Suppressor macrophage treated with lipopolysaccharide for 1 hour (primary cell): Measurements from ENCODE around the gene PLXNA3.
A peak's percentile ranks its signal among the peaks of the same experiment; 100 is the strongest.

Source experiments
- DNase-seq, 3 donors: peaks; one replicate each; pipeline ENCODE4 v3.0.0-alpha.2; 2020 to 2022

Gene PLXNA3

DNA sequence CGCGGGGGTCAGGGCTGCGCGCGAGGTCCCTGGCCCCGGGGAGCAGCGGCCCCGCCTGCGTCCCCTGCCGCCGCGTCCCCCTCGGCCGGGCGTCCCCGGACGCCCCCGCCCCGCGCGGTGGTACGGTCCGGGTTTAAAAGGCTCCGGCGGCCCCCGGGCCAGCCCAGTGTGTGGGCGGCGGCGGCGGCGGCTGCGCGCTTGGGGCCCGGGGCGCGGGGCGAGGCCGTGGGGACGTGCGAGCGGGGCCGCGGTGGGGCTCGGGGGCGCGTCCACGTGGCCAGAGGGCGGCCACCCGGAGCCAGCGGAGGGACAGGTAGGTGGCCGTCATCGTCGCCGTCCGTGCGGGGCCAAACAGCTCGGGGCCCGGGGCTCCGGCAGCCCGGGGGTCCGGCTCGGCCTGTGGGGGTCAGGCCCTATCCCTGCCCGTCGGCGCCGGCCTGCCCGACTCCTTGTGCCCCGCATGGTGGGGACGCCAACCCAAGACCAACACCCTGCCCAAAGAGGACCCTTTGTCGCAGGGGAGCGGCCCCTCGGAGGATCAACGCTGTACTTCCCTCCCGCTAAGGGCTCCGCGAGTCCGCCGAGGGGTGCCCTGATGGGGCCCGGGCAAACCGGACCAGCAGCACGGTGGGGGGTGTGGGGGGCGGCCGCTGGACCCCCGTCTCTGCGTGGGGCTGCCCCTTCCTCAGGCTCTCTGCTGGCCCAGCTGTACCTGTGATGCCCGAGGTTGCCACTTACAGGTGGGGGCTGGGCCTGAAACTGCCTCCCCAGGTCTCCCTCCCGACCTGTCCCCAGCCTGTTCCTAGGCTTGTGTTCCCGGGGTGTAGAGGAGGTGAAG, at the start of gene PLXNA3:
Gene PLXNA3 (plus strand): TSS at position 166 of the 838 bp plus-strand sequence. CDS start 1,903 bp downstream, outside the sequence.
- DNase-seq, result peak; percentile 60 to 81 (median 75)

DNA sequence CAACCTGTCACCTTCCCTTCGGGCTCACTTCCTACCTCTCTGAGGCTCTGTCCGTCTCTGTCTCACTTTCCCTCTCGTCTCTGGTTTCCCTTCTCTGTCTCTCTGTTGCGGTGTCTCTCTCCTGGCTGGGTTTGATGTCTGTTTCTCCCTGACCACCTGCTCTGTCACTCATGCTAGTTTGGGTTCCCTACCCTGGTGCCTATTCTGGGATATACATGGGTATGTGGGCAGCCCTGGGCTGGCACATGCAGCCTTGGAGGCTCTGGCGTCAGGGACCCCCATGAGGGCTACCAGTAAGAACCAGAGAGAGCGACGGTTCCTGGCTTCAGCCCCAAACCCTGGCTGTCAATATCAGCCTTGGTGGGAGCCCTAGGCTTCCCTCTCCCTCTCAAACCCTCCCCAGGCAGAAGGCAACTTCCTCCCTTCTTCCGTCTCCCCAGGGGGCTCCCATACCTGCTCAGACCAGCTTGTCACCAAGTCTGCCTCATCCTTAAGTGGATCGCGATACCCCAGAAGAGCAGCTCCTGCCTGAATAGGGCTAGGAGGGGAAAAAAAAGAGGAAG, 49.3 kb upstream of the PLXNA3 start:
- DNase-seq, result no peak

DNA sequence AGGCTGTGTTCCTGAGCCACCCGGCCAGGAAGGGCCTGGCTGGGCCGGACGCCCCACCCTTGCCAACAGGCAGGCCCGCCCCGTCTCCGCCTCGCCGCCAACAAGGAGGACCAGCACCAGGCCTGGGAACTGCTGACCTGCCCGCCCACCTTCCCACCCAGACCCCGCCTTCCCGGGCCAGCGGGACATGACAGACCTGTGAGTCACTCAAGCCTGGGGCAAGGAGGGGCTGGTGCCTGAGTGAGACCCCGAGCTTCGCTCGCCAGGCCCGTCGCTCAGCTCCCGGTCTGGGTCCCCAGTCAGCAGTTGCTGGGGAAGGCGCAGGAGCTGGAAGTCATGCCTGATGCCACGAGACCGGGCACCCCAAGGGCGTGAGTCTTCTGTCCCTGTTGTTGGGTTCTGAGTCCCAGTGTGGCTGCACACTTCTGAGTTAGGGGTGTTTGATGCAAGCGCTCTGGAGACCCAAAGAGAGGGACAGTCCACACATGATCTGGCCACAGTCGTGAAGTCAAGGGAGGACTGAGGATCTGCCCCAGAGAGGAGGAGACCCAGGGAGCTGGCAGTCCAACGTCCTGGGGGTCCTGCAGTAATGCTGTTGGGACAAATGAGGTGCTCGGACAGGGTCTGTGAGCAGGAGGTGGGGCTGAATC, 48.7 kb upstream of the PLXNA3 start, which contains the start of gene DNASE1L1:
Gene DNASE1L1 (minus strand): TSS at position 33 of the 650 bp plus-strand sequence. CDS start 3,686 bp downstream, outside the sequence.
- peak; percentile 89 to 94 (median 90) for DNase-seq

DNA sequence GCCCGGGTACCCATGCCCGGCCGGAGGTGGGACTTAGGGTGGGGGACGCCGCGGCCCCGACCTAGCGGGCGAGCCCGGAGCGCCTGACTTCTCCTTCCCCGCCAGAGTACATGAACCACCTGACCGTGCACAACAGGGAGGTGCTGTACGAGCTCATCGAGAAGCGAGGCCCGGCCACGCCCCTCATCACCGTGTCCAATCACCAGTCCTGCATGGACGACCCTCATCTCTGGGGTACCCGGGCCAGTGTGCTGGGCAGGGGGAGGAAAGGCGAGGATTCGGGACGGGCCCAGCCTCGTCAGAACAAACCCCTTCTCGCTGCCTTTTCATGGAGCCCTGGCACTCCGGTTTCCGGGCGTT, 46.1 kb upstream of the PLXNA3 start:
- peak in 1 of 3 donors; percentile 55 for DNase-seq

DNA sequence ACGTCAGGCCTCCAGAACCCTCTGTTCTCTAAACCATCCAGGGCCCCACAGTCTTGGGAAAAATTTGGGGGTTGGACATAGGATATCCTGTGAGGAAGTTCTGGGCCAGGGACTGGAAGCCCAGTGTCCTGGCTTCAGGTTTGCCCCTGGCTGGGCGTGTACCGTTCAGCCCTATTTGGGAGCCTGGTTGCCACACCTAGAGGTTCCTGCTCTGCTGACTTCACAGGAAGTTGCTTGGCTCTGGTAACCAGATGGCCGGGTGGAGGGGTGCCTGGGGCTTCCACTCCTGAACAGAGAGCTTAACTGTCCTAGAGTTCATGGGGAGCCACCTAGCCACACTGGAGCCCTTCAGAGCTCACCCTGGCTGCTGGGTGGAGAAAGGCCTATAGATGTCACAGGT, 45.6 kb upstream of the PLXNA3 start:
- peak in 1 of 3 donors; percentile 30 for DNase-seq

DNA sequence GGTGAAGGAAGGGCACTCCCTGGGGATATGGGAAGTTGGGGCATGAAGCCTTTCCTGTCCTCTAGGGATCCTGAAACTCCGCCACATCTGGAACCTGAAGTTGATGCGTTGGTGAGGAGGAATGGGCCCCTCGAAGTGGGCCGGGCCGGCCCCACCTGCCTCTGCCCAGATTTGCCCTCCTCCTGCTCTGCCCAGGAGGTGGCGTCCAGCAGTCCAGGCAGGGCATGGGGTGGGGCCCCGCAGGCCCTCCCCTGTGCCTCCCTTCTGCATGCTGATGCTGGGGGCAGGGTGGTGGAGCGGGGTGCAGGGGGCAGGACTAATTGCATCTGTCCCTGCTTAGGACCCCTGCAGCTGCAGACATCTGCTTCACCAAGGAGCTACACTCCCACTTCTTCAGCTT, 44.9 kb upstream of the PLXNA3 start:
- no peak for DNase-seq

DNA sequence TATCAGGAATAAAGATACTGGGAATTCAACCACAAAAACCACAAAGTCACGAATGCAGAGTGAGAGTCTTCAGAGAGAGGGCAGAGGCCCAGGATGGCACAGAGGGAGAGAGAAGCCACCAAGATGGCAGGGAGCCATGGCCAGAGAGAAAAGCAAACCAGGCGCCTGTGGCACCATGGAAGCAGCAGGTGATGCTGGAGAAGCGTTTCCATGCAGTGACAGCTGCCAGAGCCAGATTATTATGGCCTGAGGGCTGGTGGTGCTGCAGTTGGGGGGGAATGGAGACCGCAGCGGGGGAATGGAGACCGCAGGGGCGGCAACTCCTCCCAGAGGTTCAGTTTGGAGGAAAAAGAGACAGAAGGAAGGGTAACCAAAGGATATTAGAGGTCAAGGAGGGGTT, 40.9 kb upstream of the PLXNA3 start:
- DNase-seq, result no peak

DNA sequence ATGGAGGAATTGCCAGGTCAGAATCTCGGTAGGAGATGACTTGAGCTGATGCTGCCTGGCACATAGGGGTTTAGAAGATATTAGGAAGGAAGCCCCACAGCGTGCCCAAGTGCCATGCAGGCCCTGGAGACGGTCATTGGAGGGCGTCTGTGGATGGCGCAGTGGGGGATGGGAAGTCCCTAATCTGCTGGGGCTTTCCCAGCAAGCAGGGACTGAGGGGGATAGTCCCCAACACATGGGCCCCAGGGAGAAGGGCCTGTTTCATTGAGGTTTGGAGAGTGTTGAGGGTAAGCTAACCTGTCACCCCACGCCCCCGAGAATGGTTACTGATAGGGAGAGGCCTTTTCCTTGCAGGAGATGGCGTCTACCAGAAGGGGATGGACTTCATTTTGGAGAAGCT, 38.9 kb upstream of the PLXNA3 start:
- DNase-seq, result no peak

DNA sequence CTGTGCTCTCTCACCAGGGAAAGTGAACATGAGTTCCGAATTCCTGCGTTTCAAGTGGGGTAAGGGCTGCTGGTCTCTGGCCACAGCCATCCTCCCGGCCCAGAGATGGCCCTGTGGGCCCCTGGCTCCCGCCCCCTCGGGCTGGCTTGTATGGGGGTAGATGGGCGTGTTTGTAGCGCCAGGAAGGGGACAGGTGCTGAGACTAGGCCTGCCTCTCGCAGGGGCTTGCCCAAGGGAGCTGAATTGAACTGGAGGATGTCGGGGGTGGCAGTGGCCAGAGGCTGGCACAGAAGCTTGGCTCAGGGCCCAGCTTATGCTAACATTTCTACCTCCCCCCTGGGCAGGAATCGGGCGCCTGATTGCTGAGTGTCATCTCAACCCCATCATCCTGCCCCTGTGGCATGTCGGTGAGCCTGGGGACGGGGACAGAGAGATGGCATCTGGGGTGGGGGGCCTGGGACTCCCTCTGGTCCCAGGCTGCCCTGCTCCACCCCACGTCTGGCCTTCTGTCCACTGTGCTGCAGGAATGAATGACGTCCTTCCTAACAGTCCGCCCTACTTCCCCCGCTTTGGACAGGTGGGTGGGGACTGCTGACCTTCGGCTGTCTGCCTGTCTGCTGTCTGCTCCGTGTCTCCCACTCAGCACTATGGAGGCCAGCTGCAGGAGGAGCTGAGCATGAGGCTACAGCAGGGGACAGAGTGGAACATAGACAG, 38.2 kb upstream of the PLXNA3 start:
- DNase-seq, result no peak

DNA sequence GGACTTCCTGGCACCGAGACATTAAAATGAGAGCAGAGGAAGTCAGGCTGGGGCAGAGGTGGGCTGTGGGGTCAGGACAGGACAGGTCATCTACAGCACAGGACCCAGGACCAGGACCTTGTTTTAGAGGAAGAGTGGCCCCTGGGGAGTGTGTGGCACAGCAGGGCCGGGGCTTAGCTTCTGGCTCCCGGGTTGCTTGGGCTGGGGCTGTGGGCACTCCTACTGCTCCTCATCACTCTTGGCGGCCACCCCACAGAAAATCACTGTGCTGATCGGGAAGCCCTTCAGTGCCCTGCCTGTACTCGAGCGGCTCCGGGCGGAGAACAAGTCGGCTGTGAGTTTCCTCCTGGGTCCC, 37.7 kb upstream of the PLXNA3 start:
- no peak for DNase-seq

DNA sequence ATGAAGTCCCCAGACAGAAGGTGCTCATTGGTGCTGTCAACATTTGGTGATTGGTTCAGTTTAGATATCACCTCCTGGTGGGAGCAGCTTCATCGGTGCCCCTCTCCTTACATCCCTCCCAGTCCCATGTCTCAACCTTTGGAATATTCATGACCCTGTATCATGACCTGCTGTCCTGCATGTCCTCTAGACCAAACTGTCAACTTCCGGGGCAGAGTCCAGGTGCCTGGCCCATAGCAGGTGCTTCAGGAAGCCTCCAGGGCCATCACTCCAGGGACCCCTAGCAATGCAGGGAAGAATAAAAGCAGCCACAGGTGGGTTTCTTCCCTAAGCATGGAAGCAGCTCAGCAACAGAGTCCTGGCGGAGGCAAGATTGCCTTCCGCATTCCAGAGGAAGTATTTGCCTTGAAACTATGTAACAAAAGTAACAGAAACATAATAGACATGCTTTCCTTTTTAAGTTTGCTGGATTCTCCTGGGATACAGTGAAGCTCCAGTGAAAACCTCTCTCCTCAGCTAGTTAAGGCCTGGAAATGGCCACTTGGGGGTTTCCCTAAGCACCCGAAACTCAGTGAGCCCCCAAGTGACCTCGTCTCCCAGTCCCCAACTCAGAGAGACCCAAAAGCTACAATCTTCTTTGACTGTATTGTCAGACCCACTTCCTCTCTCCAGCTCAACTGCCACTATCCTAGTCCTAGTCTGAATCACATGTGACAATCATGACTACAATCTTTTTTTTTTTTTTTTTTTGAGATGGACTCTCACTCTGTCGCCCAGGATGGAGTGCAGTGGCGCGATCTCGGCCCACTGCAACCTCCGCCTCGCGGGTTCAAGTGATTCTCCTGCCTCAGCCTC, 30.9 kb upstream of the PLXNA3 start:
- peak; percentile 33 to 62 (median 42) for DNase-seq

DNA sequence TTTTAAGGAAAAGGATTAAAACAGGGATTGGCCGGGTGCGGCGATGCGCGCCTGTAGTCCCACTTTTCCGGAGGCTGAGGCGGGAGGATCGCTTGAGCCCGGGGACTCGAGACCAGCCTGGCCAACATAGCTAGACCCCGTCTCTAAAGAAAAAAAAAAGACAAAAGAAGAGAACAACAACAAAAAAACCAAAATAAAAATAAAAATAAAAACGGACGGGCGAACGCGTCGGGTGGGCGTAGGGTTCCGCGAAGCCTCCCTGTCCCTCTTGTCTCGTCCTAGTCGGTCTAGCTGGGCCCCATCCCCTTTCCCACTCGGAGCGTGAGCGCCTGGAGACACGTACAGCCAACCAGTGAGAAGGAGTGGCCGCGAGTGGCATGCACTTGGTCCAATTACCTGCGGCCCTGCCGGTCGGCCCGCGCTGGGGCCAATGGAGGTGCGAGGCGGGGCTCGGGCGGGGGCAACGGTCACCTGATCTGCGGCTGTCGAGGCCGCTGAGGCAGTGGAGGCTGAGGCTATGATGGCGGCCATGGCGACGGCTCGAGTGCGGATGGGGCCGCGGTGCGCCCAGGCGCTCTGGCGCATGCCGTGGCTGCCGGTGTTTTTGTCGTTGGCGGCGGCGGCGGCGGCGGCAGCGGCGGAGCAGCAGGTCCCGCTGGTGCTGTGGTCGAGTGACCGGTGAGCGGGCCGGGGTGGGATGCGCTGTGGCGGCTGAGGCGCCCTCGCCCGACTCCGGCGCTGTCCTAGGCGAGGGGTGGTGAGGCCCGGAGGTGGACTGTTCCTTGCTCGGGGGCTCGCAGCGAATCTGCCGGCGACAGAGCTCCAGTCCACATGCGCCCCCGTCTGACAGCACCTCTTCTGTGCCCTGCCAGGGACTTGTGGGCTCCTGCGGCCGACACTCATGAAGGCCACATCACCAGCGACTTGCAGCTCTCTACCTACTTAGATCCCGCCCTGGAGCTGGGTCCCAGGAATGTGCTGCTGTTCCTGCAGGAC, 29.6 kb upstream of the PLXNA3 start, which contains the start of gene ATP6AP1:
Gene ATP6AP1 (plus strand): TSS at position 502 of the 996 bp plus-strand sequence. CDS start 16 bp downstream, at position 518.
- peak; percentile 92 to 94 (median 93) for DNase-seq

DNA sequence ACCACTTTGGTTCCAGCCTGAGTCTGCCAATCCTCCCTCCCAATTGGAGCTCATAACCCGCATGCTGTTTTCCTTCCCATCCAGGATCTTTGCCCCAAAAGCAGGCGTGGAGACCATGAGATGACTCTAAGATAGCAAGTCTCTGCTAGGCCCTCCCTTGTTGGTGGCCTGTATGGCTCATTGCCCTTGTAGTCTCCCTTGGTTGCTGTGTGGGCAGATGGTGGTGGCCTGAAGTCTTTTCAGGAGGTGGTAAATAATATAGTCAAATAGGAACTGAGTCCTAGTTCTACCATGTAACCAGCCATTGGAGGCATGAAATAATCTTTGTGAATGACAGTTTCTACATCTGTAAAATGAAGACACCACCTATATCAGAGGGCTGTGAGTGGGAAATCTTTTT, 28.4 kb upstream of the PLXNA3 start:
- peak; percentile 44 to 55 (median 51) for DNase-seq

DNA sequence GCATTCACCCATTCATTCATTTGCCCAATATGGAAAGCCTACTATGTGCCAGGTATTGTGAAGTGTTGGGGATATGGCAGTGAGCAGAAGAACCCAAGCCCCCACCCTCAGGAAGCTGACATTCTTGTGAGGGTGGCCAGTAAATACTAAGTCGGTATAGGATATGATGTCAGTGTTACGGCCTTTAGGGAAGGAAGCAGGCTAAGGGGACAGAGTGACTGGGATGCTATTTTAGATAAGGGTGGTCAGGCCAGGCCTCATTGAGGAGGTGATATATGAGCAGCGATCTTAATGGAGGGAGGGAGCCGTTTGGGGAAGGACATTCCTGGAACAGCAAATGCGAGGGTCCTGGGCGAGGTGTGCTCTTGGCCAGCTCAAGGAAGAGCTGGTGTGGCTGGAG, 27.6 kb upstream of the PLXNA3 start:
- DNase-seq, result peak; percentile 44 to 47 (median 46)

DNA sequence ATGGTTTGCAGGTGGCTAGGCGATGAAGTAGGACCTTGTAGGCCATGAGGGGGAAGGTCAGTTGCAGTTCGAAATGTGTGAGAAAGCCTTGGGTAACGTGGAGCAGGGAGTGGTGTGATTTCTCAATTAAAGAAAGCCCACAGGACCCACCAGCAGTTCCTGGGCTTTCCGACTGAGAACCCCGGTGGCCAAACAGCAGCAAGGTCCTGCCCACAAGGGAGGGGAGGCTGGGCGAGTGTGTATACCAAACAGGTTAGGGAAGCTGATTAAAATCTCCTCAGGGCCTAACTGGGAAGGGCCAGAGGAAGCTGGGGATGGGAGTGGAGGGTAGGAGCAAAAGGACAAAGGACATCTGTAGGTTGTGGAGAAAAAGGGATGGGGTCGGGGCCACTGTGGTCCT, 27.2 kb upstream of the PLXNA3 start:
- DNase-seq, result peak; percentile 85 to 88 (median 87)

DNA sequence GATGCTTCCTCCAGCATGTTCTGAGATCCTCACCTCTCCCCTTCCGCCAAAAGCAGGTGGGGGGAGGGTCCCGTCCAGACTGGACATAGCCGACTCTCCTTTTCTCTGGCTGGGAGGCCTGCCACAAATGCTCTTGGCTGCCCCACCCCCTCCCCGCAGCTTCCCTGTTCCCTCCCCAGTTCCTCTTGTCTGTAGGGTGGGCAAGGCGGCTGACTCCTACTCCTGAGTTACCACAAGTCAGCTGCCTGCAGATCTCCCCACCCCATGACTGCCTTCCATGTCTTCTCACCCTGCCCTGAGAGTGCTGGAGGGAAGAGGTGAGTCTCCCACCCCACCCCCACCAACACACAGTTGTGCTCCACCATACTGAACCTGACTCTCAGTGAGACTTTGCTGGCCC, 26.7 kb upstream of the PLXNA3 start:
- DNase-seq, result peak; percentile 68 to 80 (median 69)

DNA sequence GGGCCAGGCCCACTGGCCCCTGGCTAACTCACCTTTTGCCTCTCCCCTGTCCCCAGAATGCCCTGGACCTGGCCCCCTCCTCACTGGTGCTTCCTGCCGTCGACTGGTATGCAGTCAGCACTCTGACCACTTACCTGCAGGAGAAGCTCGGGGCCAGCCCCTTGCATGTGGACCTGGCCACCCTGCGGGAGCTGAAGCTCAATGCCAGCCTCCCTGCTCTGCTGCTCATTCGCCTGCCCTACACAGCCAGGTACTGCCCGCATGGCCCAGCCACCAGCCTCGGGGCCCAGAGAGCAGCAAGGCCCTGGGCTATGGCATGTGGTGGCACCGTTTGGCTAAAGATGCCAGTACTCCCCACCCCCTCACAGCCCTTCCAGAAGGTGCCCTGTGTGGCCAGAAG, 25.9 kb upstream of the PLXNA3 start:
- no peak for DNase-seq

DNA sequence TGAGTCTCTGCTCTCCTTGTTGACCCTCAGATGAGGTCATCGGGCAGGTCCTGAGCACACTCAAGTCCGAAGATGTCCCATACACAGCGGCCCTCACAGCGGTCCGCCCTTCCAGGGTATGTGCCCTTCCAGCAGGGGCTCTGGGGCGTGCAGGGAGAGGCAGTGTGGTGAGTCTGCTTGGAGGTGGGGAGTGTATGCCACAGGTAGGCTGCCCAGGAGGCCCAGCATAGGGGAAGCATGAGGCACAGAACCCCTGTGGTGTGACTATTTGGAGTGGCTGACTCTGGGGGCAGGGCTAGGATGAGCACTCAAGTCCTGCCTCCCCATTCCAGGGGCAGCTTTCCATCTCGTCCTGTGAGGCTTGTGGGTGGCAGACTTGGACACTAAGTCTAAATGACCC, 24.5 kb upstream of the PLXNA3 start:
- DNase-seq, result no peak

DNA sequence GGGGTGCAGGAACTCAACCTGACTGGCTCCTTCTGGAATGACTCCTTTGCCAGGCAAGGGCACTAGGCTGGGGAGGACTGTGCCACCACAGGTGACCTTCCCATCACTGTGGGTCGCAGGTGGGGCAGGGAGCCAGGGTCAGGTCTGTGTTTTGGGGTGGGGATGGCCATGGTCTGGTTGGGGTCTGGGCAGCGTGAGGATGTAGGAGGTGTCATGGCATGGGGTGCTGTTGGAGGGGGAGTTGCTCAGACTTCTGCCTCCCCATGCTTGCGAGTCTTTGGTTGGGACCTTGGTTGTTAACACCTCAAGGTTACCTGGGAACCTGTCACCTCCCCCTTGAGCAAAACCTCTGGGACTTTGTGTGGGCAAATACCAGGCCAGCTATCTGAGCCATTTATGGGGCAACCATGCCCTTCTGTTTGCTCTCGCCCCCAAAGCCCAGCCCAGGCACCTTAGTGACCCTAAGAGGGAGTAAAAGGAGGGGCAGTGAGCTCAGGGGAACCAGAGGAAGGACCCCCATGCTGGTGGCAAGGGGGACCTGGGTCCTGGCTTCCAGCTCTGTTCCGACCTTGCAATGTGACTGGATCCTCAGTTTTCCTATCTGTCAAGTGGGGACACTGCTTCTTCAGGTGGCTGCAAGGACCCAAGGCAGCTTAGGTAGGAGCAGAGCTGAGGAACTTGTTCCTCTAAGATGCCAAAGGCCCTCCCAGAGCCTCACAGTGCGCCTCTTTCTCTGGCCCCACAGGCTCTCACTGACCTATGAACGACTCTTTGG, 23.5 kb upstream of the PLXNA3 start:
- DNase-seq, result no peak

DNA sequence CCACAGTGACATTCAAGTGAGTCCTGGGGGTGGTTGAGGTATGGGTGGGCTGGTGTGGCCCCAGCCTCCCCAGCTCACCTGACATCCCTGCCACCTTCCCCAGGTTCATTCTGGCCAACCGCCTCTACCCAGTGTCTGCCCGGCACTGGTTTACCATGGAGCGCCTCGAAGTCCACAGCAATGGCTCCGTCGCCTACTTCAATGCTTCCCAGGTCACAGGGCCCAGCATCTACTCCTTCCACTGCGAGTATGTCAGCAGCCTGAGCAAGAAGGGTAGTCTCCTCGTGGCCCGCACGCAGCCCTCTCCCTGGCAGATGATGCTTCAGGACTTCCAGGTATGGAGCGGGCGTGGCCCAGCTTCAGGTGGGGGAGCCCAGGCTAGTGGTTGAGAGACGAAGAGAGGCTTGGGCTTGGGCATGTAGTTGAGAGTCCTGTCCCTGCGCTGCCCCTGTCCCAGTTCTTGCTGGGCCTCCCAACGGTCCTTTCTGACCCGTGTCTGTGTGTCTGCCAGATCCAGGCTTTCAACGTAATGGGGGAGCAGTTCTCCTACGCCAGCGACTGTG, 22.8 kb upstream of the PLXNA3 start:
- no peak for DNase-seq
